ENCODE data around the gene PGAM5. TPM values are rescaled to one million over a fixed set of nuclear protein-coding genes. Genes with fewer than 3 reads are reported as not detected.

The PGAM5 gene
- total RNA-seq, 1 experiment from 2014 or later = 112 TPM

DNA sequence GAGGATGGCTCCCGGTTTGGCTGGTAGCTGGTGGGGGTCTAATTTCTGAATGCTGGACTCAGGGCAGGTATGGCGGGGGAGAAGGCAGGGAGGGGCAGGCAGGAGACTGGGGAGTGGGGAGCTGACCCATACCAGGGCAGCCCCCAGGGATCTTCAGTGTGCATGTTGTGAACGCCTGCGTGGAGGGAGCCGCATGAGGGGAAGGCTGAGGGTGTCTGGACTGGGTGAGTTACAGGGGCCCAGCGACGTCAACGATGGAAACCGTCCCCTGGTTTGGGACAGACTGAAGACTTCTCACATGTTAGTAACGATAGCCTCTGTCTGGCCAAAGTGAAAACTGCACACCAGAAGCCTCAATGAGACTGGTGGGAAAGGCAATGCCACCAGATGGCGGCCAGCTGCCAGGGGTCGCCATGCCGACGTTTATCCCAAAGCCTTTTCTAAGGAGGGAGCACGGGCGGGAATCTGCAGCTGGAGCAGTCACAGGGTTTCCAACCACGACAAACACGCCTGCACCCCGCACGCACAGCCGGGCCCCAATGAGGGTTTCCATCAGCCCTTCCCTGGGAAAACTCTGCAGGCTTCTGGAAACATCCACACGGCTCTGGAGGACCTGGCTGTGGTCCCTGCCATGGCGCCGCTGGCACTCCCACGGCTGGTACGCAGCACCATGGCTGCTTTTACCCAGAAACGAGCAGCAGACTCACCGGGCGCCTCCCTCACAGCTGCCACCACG, 14.0 kb downstream of the PGAM5 start:
- H3T11ph ChIP-seq (ENCODE audit: low read length) = no peak overlapping the region
- no peaks in the 10 kb centered on the region for H3K23me2 ChIP-seq (ENCODE audit: insufficient read length, low read depth, low read length, poor library complexity, severe bottlenecking)
- Mint-ChIP-seq H3K27ac (peak overlapping the region; percentile 68 to 82 (median 79); a peak in 4 of 7 replicates), H3K27me3 (ENCODE audit: low read depth) (no peaks in the 10 kb centered on the region; the same call in 1 of the 2 replicates), H3K4me1 (no peaks in the 10 kb centered on the region), H3K36me3 (ENCODE audit: insufficient read depth in 1 of 3, low read depth in 3 of 3) (peaks cover 55 to 93% (median 76%) of the 10 kb centered on the region in 3 experiments), H3K9me3 (peaks cover 5 to 9% of the 10 kb centered on the region in 2 experiments), H3K4me3 (no peak overlapping the region)
- no peak overlapping the region for H3K4ac ChIP-seq (ENCODE audit: low read depth, low read length)
- H3K79me2 ChIP-seq (ENCODE audit: insufficient read depth, low read length) = no peaks in the 10 kb centered on the region
- H2AK5ac ChIP-seq (ENCODE audit: insufficient read length, low read length) = no peak overlapping the region
- H3K4me1 ChIP-seq (ENCODE audit: insufficient read depth, low read length) = no peaks in the 10 kb centered on the region
- no peak for DNase-seq
- no peaks in the 10 kb centered on the region for H3K79me1 ChIP-seq (ENCODE audit: insufficient read depth, low read depth, low read length, poor library complexity, severe bottlenecking)
- no peak overlapping the region for H3K9ac ChIP-seq (ENCODE audit: extremely low read depth, insufficient read length, low read length)
- TF ChIP-seq, protein P1, sequence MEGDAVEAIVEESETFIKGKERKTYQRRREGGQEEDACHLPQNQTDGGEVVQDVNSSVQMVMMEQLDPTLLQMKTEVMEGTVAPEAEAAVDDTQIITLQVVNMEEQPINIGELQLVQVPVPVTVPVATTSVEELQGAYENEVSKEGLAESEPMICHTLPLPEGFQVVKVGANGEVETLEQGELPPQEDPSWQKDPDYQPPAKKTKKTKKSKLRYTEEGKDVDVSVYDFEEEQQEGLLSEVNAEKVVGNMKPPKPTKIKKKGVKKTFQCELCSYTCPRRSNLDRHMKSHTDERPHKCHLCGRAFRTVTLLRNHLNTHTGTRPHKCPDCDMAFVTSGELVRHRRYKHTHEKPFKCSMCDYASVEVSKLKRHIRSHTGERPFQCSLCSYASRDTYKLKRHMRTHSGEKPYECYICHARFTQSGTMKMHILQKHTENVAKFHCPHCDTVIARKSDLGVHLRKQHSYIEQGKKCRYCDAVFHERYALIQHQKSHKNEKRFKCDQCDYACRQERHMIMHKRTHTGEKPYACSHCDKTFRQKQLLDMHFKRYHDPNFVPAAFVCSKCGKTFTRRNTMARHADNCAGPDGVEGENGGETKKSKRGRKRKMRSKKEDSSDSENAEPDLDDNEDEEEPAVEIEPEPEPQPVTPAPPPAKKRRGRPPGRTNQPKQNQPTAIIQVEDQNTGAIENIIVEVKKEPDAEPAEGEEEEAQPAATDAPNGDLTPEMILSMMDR (conservative IDR thresholded peaks at IDR 0.05) = no peak
- no peak overlapping the region for H2BK5ac ChIP-seq (ENCODE audit: insufficient read length, low read length)
- no peak overlapping the region for H3K14ac ChIP-seq (ENCODE audit: insufficient read depth, low read length)
- H2BK15ac ChIP-seq (ENCODE audit: low read depth, low read length) = no peak overlapping the region
- no peak overlapping the region for H4K91ac ChIP-seq (ENCODE audit: insufficient read length, low read depth, low read length)
- no peaks in the 10 kb centered on the region for H4K20me1 ChIP-seq (ENCODE audit: control insufficient read depth, insufficient read depth, insufficient read length)
- H3K27ac ChIP-seq (ENCODE audit: insufficient read length, low read depth, low read length) = no peak overlapping the region
- no CpG with 5 or more reads among the region's 30 CpGs for WGBS (ENCODE audit: extremely low coverage, insufficient read length, low lambda C conversion rate)
- no peaks in the 10 kb centered on the region for H3K9me3 ChIP-seq (ENCODE audit: control insufficient read depth, low read depth, low read length)
- H2AFZ ChIP-seq (ENCODE audit: low read length) = no peak overlapping the region
- H4K8ac ChIP-seq (replicated peaks; ENCODE audit: insufficient read length, low read depth, low read length) = no peak overlapping the region
- no peak overlapping the region for H2BK12ac ChIP-seq (ENCODE audit: insufficient read length, low read depth, low read length)
- H4K5ac ChIP-seq (ENCODE audit: insufficient read length, low read depth, low read length) = no peak overlapping the region
- H3K56ac ChIP-seq (ENCODE audit: insufficient read length, low read depth, low read length) = no peak overlapping the region
- no peak overlapping the region for H2BK20ac ChIP-seq (ENCODE audit: low read depth, low read length, poor library complexity, severe bottlenecking)
- no peak overlapping the region for H3K23ac ChIP-seq (ENCODE audit: insufficient read length, low read depth, low read length)
- no peaks in the 10 kb centered on the region for H3K27me3 ChIP-seq (ENCODE audit: insufficient read depth, low read length)
- H3K4me2 ChIP-seq (ENCODE audit: insufficient read depth, insufficient read length, low read length) = no peak overlapping the region
- no peak overlapping the region for H3K18ac ChIP-seq (ENCODE audit: insufficient read length, low read depth, low read length)
- H2BK120ac ChIP-seq (ENCODE audit: low read depth, low read length, poor library complexity, severe bottlenecking) = no peak overlapping the region

Measured in H9 (cell line).